ENCODE data around the gene CD9.

Gene CD9

GRCh38 chr12:6228535-6229223 lies 28.5 kb downstream of the CD9 start:
- TF ChIP-seq CTCF (IDR thresholded peaks at IDR 0.05; ENCODE audit: low read depth, low read length) = no peak
- H3K4me3 ChIP-seq (ENCODE audit: low read depth, low read length) = no peak overlapping the region

GRCh38 chr12:6229224-6230218 lies 29.3 kb downstream of the CD9 start:
- peak overlapping the region; percentile 13 for H3K4me3 ChIP-seq (ENCODE audit: low read depth, low read length)
- no peak for TF ChIP-seq CTCF (IDR thresholded peaks at IDR 0.05; ENCODE audit: low read depth, low read length)

- peak overlapping the region; percentile 13 for H3K4me3 ChIP-seq (ENCODE audit: low read depth, low read length)
- no peak for TF ChIP-seq CTCF (IDR thresholded peaks at IDR 0.05; ENCODE audit: low read depth, low read length)
Observed at GRCh38 chr12:6230321-6231110, 30.3 kb downstream of the CD9 start.

GRCh38 chr12:6231359-6232268 lies 31.4 kb downstream of the CD9 start:
- no peak for TF ChIP-seq CTCF (IDR thresholded peaks at IDR 0.05; ENCODE audit: low read depth, low read length)
- H3K4me3 ChIP-seq (ENCODE audit: low read depth, low read length) = no peak overlapping the region

- no peak overlapping the region for H3K4me3 ChIP-seq (ENCODE audit: low read depth, low read length)
- no peak for TF ChIP-seq CTCF (IDR thresholded peaks at IDR 0.05; ENCODE audit: low read depth, low read length)
Observed at GRCh38 chr12:6233121-6233971, 33.1 kb downstream of the CD9 start.

GRCh38 chr12:6234214-6234613 lies 34.0 kb downstream of the CD9 start:
- no peak for TF ChIP-seq CTCF (IDR thresholded peaks at IDR 0.05; ENCODE audit: low read depth, low read length)
- no peak overlapping the region for H3K4me3 ChIP-seq (ENCODE audit: low read depth, low read length)

All from WI38 (cell line).